NCI-H2196 treated with DMSO at 0.1 percent for 48 hours (cell line): ENCODE data around the gene PXN.

Experiments
- DNase-seq: peaks from one replicate; lab custom pipeline; 2025; ENCODE audit not compliant: unreplicated experiment; lab: John Stamatoyannopoulos, UW

The PXN gene

DNA sequence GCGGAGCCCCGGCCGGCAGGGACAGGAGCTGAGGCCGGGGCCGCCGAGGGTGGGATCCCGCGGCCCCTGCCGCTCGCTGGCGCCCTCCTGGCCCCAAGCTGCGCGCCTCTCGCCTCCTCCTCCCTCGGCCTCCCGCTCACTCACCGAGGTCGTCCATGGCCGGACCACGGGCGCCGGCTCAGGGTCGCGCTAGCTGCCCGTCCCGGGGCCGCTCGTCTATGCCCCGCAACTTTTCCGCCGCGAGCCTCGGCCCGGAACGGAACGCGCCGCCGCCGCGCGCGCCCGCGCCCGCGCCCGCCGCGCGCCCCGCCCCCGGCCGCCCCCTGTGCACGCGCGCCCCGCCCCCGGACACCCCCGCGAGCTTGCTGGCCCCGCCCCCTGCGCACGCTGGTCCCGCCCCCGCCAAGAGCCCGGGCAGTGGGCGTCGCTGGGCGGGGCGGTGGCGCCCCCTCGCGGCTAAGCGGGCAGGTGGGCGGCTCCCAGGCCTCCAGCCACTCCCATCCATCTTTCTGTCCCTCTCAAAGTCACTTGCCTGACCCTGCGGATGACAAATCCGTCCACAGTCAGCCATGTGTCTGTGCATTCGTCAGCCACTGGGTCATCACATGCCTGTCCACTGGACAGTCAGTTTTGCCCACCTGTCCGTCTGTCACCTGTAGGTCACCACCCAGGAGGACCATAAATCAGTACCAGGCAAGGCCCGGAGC lies at the start of gene PXN:
Gene PXN (minus strand): TSS at position 258 of the 707 bp plus-strand sequence. CDS start 101 bp downstream, at position 157.
- peak; percentile 43 for DNase-seq

DNA sequence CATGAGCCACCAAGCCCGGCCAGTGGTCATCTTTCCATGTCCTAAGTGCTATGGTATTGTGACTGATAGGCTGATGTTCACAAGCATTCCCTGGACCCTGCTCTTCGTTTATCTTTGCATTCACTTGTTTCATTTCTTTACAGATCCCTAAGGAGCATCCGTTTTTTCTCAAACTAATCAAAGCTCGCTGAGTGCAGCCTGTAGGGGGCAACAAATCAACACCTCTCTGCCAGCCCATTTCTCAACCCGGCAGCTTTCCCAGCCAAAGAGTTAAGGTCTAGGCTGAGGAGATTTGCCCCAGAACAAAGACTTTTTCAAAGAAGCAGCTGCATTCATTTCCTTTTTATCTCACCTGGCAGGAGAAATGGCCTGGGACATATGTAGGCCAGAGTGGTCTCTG lies 48.7 kb upstream of the PXN start:
- DNase-seq = no peak

DNA sequence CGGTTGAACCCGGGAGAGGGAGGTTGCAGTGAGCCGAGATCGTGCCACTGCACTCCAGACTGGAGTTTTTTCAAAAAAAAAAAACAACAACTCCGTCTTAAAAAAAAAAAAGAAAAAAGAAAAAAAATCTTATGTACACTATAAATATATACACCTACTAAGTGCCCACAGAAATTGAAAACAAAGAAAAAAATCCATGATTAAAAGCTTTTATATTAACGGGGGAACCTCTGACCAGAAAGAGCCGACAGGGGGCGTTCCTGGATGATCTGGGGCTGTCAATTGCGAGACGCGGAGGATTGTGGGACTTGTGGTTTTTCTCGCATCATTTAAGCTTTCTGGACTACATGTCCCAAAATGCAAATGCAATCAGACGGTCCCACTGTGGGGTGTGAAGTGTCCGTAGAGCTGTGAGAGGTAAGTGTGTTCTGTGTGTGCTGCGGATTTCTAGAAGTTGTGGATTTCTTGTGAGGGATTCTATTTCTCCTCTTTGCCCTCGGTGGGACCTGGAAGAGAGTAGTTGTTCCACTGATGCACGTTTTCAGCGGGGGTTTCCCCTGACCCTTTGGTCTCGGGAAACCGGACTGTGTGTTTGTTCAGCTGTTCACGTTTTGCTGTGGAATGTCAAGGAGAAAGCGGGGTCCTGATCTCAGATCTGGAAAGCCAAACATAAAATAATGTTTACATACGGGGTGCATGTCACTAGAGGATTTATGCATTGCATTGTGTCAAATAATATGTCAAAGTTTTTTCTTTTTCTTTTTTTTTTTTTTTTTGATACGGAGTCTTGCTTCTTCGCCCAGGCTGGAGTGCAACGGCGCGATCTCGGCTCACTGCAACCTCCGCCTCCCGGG lies 36.7 kb upstream of the PXN start, which contains the start of gene SIRT4:
Gene SIRT4 (plus strand): TSS at position 360 of the 854 bp plus-strand sequence. CDS start 1,241 bp downstream, outside the sequence.
- DNase-seq = peak; percentile 88

GRCh38 chr12:120292661-120293531 lies 27.4 kb upstream of the PXN start, which contains the start of gene RNU4-1:
Gene RNU4-1 (minus strand): TSS chr12:120293237.
- peak; percentile 62 for DNase-seq

GRCh38 chr12:120292411-120292660 lies 26.8 kb upstream of the PXN start:
- DNase-seq = no peak

DNA sequence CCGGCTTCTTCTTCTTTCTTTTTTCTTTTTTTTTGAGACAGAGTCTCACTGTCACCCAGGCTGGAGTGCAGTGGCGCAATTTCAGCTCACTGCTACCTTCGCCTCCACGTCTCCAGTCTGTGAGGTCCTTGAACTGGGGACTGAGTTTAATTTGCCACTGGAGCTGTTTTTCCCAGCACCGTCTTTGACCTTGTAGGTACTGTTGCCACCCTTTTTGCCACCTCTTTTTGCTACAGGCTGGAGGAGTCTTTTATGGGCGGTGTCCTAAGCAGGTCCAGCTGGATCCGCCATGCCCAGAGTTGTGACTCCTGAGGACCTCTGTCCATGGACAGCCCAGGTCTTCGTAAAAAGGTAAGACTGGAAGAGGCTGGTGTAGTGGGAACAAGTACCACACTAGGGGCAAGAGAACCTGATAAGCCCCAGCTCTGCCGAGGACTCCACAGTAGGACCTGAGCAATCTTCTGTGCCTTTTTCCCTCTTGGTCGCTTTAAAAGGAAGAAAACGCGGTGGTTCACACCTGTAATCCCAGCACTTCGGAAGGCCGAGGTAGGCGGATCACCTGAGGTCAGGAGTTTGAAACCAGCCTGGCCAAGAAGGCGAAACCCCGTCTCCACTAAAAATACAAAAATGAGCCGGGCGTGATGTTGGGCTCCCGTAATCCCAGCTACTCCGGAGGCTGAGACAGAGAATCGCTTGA lies 25.2 kb upstream of the PXN start:
- DNase-seq = no peak

GRCh38 chr12:120287491-120287890 lies 22.0 kb upstream of the PXN start:
- DNase-seq = no peak

GRCh38 chr12:120286768-120287490 lies 21.4 kb upstream of the PXN start:
- no peak for DNase-seq

DNA sequence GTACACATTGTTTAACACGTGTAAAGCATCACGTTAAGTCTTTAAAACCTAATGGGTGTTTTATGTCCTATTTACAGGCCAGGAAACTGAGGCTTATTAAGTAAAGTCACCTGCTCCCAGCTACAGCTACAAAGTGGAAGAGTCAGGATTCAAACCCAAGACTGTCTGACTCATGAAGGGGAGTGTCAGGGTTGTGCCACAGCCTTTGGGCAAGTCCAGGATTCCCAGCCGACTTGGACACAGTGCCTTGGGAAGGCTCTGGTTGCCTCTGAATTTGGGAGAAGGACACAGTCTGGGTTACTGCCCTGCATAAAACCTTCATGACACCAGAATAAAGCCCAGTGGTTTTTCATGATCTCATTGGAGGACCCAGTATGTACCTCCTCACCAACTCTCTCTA lies 18.9 kb upstream of the PXN start:
- DNase-seq = no peak

DNA sequence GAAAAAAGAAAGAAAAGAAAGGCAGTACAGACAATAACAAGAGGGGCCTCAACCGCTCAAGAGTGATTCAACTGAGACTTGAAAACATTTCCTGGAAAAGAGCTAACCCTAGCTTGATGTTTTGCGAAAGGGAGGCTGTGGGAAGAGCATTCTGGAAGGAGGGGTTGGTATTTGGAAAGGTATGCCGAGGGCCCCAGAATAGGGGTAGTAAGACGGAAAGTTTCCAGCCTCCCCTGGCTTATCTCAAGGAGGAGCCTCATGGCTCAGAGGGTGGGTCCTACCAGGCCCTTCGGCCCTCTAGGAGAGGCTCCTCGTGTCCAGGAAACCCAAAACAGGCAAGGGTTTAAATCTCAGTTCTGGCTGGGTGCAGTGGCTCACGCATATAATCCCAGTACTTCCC lies 17.8 kb upstream of the PXN start:
- DNase-seq = no peak

DNA sequence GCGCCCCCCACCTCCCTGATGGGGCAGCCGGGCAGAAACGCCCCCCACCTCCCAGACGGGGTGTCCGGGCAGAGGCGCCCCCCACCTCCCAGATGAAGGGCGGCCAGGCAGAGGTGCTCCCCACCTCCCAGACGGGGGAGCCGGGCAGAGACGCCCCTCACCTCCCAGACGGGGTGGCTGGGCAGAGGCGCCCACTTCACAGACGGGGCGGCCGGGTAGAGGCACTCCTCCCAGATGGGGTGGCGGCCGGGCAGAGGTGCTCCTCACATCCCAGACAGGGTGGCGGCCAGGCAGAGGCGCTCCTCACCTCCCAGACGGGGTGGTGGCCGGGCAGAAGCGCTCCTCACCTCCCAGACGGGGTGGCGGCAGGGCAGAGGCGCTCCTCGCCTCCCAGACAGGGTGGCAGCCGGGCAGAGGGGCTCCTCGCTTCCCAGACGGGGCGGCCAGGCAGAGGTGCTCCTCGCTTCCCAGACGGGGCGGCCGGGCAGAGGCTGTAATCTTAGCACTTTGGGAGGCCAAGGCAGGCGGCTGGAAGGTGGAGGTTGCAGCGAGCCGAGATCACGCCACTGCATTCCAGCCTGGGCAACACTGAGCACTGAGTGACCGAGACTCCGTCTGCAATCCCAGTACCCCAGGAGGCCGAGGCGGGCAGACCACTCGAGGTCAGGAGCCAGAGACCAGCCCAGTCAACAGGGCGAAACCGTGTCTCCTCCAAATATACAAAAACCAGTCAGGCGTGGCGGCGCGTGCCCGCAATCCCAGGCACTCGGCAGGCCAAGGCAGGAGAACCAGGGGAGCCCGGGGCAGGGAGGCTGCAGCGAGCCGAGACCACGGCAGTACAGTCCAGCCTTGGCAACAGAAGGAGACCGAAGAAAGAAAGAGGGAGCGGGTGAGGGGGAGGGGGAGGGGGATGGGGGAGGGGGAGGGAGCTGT lies 12.9 kb upstream of the PXN start:
- DNase-seq = no peak

GRCh38 chr12:120276734-120277133 lies 11.2 kb upstream of the PXN start:
- no peak for DNase-seq

GRCh38 chr12:120267736-120268135 lies 2.2 kb upstream of the PXN start:
- DNase-seq = no peak

GRCh38 chr12:120266180-120266870 lies 795 bp upstream of the PXN start:
- no peak for DNase-seq

DNA sequence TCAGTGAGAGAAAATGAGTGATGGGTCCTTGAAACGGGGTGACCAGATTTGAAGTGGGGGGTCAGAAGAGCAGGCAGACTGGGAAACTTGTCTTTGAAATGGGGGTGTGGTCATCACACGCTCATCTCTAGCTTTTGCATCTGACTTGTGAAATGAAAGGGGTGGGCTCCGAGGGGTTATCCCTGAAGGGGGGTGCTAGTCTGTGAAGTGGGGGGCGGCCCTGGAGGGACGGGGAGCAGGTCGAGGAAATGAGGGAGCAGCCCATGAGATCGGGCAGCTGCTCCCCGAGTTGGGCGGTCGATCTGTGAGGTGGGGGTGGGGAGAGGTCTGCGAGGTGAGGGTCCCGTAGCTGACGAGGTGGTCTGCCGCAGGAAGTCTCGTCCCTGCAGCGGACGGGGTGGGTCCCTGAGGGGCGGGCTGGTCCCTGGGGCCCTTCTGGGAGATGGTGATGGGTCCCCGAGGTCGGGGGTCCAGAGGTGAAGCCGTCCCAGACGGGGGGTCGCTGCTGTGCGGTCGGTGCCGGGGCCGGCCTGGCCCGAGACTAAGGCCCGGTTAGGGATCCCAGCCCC lies 542 bp downstream of the PXN start:
- no peak for DNase-seq

- no peak for DNase-seq
Observed at GRCh38 chr12:120264086-120264903, 1.2 kb downstream of the PXN start.

- DNase-seq = no peak
Observed at GRCh38 chr12:120263748-120264085, 1.8 kb downstream of the PXN start.
